SK-N-SH (cell line): ENCODE data around the gene TUBA1A. TPM values are rescaled to one million over a fixed set of nuclear protein-coding genes. Genes with fewer than 3 reads are reported as not detected.

ENCODE experiments used
- CTCF ChIA-PET: fragments of 300-600, 350-600 bp; formaldehyde crosslinking; extraction: SDS; loops from one replicate; lab custom pipeline; 2021; lab: Yijun Ruan, JAX
- POLR2A ChIA-PET: fragments of 350-600 bp; sonication (Branson Sonifier 250); formaldehyde crosslinking; extraction: SDS; loops from one replicate; lab custom pipeline; 2020; ENCODE audit warnings: antibody characterized with exemption, inconsistent platforms; lab: Yijun Ruan, JAX
- DNase-seq: peaks from one replicate; pipeline ENCODE4 v3.0.0; 2012
- H2AFZ ChIP-seq: fragments of 200-600 bp; sonication (generic); 2 replicates; pipeline ENCODE4 v1.8.1; 2016; ENCODE audit warnings: antibody characterized with exemption, mild to moderate bottlenecking, low read depth
- H3F3A ChIP-seq: fragments of 200-600 bp; sonication (generic); replicated peaks from 2 replicates; pipeline ENCODE3; 2016; ENCODE audit warnings: antibody characterized with exemption, mild to moderate bottlenecking; ENCODE audit not compliant: insufficient read depth
- H3K27ac ChIP-seq, 2 experiments: fragments of 200-500 bp in 1 of 2; fragments of 200-600 bp in 1 of 2; sonication (Bioruptor generic) in 1 of 2; sonication (generic), shearing (Covaris generic) in 1 of 2; 2 replicates each; pipeline versions ENCODE4 v1.5.1 to v1.6.1; 2014 to 2016; ENCODE audit warnings: low read depth in 2 of 2, inconsistent platforms in 1 of 2, low read length in 1 of 2, mild to moderate bottlenecking in 1 of 2, mixed read lengths in 1 of 2
- H3K27me3 ChIP-seq: fragments of 200-600 bp; sonication (generic), shearing (Covaris generic); 2 replicates; pipeline ENCODE4 v1.6.1; 2016; ENCODE audit warnings: mixed run types; ENCODE audit not compliant: insufficient read depth
- H3K36me3 ChIP-seq, 2 experiments: fragments of 200-500 bp in 1 of 2; fragments of 200-600 bp in 1 of 2; sonication (Bioruptor generic) in 1 of 2; sonication (generic) in 1 of 2; replicated peaks in 1 of 2; 2 replicates each; pipeline versions ENCODE3 to v1.5.1; 2014 to 2016; ENCODE audit warnings: low read length in 1 of 2, mild to moderate bottlenecking in 1 of 2; ENCODE audit not compliant: insufficient read depth in 2 of 2, control insufficient read depth in 1 of 2
- H3K4me1 ChIP-seq, 2 experiments: fragments of 200-500 bp in 1 of 2; fragments of 200-600 bp in 1 of 2; sonication (Bioruptor generic) in 1 of 2; sonication (generic), shearing (Covaris generic) in 1 of 2; 2 replicates each; pipeline versions ENCODE4 v1.5.1 to v1.6.1; 2014 to 2016; ENCODE audit warnings: low read depth in 1 of 2, low read length in 1 of 2, mixed run types in 1 of 2; ENCODE audit not compliant: insufficient read depth in 2 of 2, control insufficient read depth in 1 of 2
- H3K4me2 ChIP-seq: fragments of 200-600 bp; sonication (generic), shearing (Covaris generic); 2 replicates; pipeline ENCODE4 v1.6.1; 2017; ENCODE audit warnings: mixed run types
- H3K4me3 ChIP-seq, 2 experiments: fragments of 200-500 bp in 1 of 2; fragments of 200-600 bp in 1 of 2; sonication (Bioruptor generic) in 1 of 2; sonication (generic), shearing (Covaris generic) in 1 of 2; 2 replicates each; pipeline versions ENCODE4 v1.5.1 to v1.8.1; 2014 to 2016; ENCODE audit warnings: low read depth in 2 of 2, inconsistent platforms in 1 of 2, low read length in 1 of 2, mild to moderate bottlenecking in 1 of 2, mixed read lengths in 1 of 2, moderate library complexity in 1 of 2
- H3K79me2 ChIP-seq: fragments of 200-600 bp; sonication (generic); 2 replicates; pipeline ENCODE4 v1.8.1; 2017; ENCODE audit warnings: mild to moderate bottlenecking; ENCODE audit not compliant: insufficient read depth
- H3K9ac ChIP-seq: fragments of 200-600 bp; sonication (generic); 2 replicates; pipeline ENCODE4 v1.6.1; 2017; ENCODE audit warnings: mixed run types
- H3K9me2 ChIP-seq: fragments of 200-600 bp; sonication (generic); 2 replicates; pipeline ENCODE4 v1.6.1; 2017; ENCODE audit warnings: mixed run types
- H3K9me3 ChIP-seq: fragments of 200-600 bp; sonication (generic); 2 replicates; pipeline ENCODE4 v1.6.1; 2017; ENCODE audit warnings: mixed run types, mild to moderate bottlenecking, moderate library complexity
- H4K20me1 ChIP-seq: fragments of 200-600 bp; sonication (generic); 2 replicates; pipeline ENCODE4 v1.6.1; 2017; ENCODE audit warnings: mild to moderate bottlenecking, mixed run types; ENCODE audit not compliant: insufficient read depth
- EP300 ChIP-seq, 2 experiments: IDR thresholded peaks; 2 replicates each; pipeline versions ENCODE4 v1.4.0 to v1.6.1; 2012; ENCODE audit warnings: borderline replicate concordance in 1 of 2, low read depth in 1 of 2, low read length in 1 of 2
- FOXJ3 ChIP-seq: sonication (generic); formaldehyde crosslinking; IDR thresholded peaks from 2 replicates; pipeline ENCODE4 v1.5.1; 2020; ENCODE audit warnings: mild to moderate bottlenecking, missing genetic modification reagents
- MXI1 ChIP-seq: IDR thresholded peaks from 2 replicates; pipeline ENCODE4 v1.6.1; 2012; ENCODE audit warnings: mild to moderate bottlenecking, low read depth, low read length, improper control_type of control experiment
- NFIC ChIP-seq: IDR thresholded peaks from 2 replicates; pipeline ENCODE4 v1.4.0; 2012; ENCODE audit warnings: borderline replicate concordance
- RAD21 ChIP-seq: IDR thresholded peaks from 2 replicates; pipeline ENCODE4 v1.6.1; 2012; ENCODE audit warnings: mild to moderate bottlenecking, low read length
- SMC3 ChIP-seq: IDR thresholded peaks from 2 replicates; pipeline ENCODE4 v1.6.1; 2012; ENCODE audit warnings: low read depth, low read length, improper control_type of control experiment
- TAF1 ChIP-seq: IDR thresholded peaks from 2 replicates; pipeline ENCODE4 v1.6.1; 2012; ENCODE audit warnings: low read depth, mild to moderate bottlenecking, low read length, moderate library complexity, borderline replicate concordance
- YY1 ChIP-seq: IDR thresholded peaks from 2 replicates; pipeline ENCODE4 v1.4.0; 2012; ENCODE audit warnings: low read depth, mild to moderate bottlenecking
- WGBS: methylation state at CpG from one replicate; pipeline ENCODE4 v1.1.6; 2017; ENCODE audit warnings: low lambda C conversion rate; 5-methylcytosine and 5-hydroxymethylcytosine counted together
- polyA plus RNA-seq, 3 experiments: library from polyadenylated mRNA; depleted of rRNA; stranded (reverse); fragments of >200 nt; gene quantifications; 2 replicates each; pipeline ENCODE4 v1.2.3, GENCODE V29; 2012
- TF ChIP-seq, protein P1 (sequence below): fragments of 200-600 bp; sonication (generic); IDR thresholded peaks from 2 replicates; pipeline ENCODE4 v1.6.1; 2017; ENCODE audit warnings: antibody characterized with exemption, mild to moderate bottlenecking, moderate library complexity
- TF ChIP-seq, protein P2 (sequence below): IDR thresholded peaks from 2 replicates; pipeline ENCODE4; 2012
- TF ChIP-seq, protein P3 (sequence below): IDR thresholded peaks from 2 replicates; pipeline ENCODE4 v1.4.0; 2012; ENCODE audit warnings: low read depth

Gene TUBA1A
- polyA plus RNA-seq, 1 of the 3 experiments (the other 2 are of a cell fraction): 1,427 TPM

DNA sequence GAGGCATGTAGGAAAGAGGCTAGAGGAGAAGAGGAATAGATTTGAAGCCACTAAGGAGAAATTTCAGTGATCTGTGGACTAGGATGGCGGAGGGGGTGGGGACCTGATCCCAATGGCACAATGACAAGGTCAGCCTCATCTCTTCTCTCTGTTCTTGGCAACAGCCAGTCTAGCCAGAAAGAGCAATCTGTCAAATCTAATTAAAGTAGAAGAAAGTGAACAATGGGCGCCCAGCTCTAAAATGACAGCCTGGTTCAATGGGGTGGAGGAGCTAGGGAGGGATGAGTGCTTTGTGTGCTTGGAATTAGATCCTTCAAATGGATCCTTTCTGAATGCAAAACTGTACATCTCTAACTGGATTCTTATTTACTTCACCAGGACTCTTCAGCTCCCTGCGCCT lies 38.8 kb upstream of the TUBA1A start:
- Histone ChIP-seq H3K4me1 (peaks cover 19 to 20% of the 10 kb centered on the region in 2 experiments), H3K9me2 (no peaks in the 10 kb centered on the region), H3K27me3 (no peaks in the 10 kb centered on the region), H2AFZ (no peak overlapping the region), H3K27ac (no peak overlapping the region), H4K20me1 (no peaks in the 10 kb centered on the region), H3F3A (peaks cover 10% of the 10 kb centered on the region), H3K9ac (no peak overlapping the region), H3K9me3 (no peaks in the 10 kb centered on the region), H3K36me3 (no peaks in the 10 kb centered on the region), H3K4me3 (no peak overlapping the region), H3K4me2 (no peak overlapping the region), H3K79me2 (no peaks in the 10 kb centered on the region)
- ChIA-PET POLR2A (interaction anchor here (1.3 kb wide), 1 partner anchor 97 kb away, joined by 5 read pairs; the partner anchor contains the start of gene TUBA1B), CTCF (interaction anchor here (0.8 to 3.8 kb wide), 3 partner anchors 7 to 97 kb away, joined by 3 to 15 read pairs (median 4); partner anchors contain the start of gene TUBA1A)
- WGBS: 97% methylated on average over 3 of the region's 3 CpGs
- TF ChIP-seq, protein P1, sequence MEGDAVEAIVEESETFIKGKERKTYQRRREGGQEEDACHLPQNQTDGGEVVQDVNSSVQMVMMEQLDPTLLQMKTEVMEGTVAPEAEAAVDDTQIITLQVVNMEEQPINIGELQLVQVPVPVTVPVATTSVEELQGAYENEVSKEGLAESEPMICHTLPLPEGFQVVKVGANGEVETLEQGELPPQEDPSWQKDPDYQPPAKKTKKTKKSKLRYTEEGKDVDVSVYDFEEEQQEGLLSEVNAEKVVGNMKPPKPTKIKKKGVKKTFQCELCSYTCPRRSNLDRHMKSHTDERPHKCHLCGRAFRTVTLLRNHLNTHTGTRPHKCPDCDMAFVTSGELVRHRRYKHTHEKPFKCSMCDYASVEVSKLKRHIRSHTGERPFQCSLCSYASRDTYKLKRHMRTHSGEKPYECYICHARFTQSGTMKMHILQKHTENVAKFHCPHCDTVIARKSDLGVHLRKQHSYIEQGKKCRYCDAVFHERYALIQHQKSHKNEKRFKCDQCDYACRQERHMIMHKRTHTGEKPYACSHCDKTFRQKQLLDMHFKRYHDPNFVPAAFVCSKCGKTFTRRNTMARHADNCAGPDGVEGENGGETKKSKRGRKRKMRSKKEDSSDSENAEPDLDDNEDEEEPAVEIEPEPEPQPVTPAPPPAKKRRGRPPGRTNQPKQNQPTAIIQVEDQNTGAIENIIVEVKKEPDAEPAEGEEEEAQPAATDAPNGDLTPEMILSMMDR: no peak
- TF ChIP-seq, protein P2, sequence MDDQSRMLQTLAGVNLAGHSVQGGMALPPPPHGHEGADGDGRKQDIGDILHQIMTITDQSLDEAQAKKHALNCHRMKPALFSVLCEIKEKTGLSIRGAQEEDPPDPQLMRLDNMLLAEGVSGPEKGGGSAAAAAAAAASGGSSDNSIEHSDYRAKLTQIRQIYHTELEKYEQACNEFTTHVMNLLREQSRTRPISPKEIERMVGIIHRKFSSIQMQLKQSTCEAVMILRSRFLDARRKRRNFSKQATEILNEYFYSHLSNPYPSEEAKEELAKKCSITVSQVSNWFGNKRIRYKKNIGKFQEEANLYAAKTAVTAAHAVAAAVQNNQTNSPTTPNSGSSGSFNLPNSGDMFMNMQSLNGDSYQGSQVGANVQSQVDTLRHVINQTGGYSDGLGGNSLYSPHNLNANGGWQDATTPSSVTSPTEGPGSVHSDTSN: 0 out of 2 replicates have a peak, but pooled peaks have one; percentile 15
- TF ChIP-seq TAF1: no peak
- DNase-seq: no peak

DNA sequence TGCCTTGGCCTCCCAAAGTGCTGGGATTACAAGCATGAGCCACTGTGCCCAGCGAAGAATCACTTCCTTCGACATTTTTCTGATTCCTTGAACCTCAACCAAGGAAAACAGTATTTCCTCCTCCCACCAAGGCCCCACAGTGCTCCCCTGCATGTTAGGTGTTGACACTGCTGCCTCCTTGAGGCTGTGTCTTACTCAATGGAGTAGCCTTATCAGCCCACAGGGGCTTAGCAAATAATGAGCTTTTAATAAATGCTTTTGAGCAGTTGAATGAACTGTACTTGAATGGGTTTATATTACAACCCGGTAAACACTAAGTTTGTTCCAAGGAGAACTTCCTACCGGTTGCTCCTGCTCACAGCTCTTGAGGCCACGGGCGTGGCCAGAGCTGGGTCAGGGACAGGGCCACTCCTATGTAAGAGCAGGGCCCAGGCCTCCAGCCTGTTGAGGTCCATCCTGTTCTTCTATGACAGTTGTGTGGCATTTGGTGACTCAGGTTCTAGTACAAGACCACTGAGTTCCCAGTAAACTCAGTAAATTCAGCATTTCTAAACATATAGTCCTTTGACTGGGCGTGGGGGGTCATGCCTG lies 36.8 kb upstream of the TUBA1A start:
- Histone ChIP-seq H3K27me3 (no peaks in the 10 kb centered on the region), H3K4me2 (no peak overlapping the region), H3K9me3 (no peaks in the 10 kb centered on the region), H3K9ac (no peak overlapping the region), H3K79me2 (no peaks in the 10 kb centered on the region), H3K4me1 (peaks cover 10 to 11% of the 10 kb centered on the region in 2 experiments; a peak in 2 of 4 replicates), H3K9me2 (no peaks in the 10 kb centered on the region), H2AFZ (0 out of 2 replicates have a peak overlapping the region, but pooled peaks have one; percentile 42), H4K20me1 (no peaks in the 10 kb centered on the region), H3F3A (peaks cover 10% of the 10 kb centered on the region), H3K4me3 (no peak overlapping the region), H3K36me3 (no peaks in the 10 kb centered on the region), H3K27ac (no peak overlapping the region)
- TF ChIP-seq, protein P3, sequence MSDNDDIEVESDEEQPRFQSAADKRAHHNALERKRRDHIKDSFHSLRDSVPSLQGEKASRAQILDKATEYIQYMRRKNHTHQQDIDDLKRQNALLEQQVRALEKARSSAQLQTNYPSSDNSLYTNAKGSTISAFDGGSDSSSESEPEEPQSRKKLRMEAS: no peak
- TF ChIP-seq MXI1 (no peak), EP300 (IDR thresholded peaks at IDR 0.05; ENCODE audit: borderline replicate concordance in 1 of 2, low read depth in 1 of 2, low read length in 1 of 2) (no peak), NFIC (no peak), FOXJ3 (CRISPR knock-in tag) (no peak), SMC3 (peak; percentile 32), RAD21 (peak; percentile 30; the same call in 1 of the 2 replicates), TAF1 (no peak), YY1 (no peak)
- TF ChIP-seq, protein P1: peak; percentile 39
- ChIA-PET CTCF (interaction anchor here (1.5 to 5.7 kb wide), 4 partner anchors 9 to 95 kb away, joined by 4 to 44 read pairs (median 10); partner anchors contain the start of gene TUBA1A), POLR2A (interaction anchor here (1.0 kb wide), 1 partner anchor 37 kb away, joined by 3 read pairs; the partner anchor contains the start of gene TUBA1A)
- WGBS: 96% methylated on average over 7 of the region's 7 CpGs
- no peak for DNase-seq
